SJCRH30 (cell line): ENCODE results near the gene SLC1A2. TPM values are rescaled to one million over a fixed set of nuclear protein-coding genes. Genes with fewer than 3 reads are reported as not detected.

Source experiments
- DNase-seq, 2 experiments: peaks; one replicate each; pipeline ENCODE4 v3.0.0-alpha.2; 2015 to 2020
- H3K27ac ChIP-seq: fragments of 250-450 bp; sonication (Bioruptor Pico); 2 replicates; pipeline ENCODE4 v1.5.1; 2020; ENCODE audit warnings: mild to moderate bottlenecking, moderate library complexity
- H3K27me3 ChIP-seq: fragments of 250-450 bp; sonication (Bioruptor Pico); 2 replicates; pipeline ENCODE4 v1.5.1; 2020; ENCODE audit warnings: mild to moderate bottlenecking, moderate library complexity
- H3K36me3 ChIP-seq: fragments of 250-450 bp; sonication (Bioruptor Pico); 2 replicates; pipeline ENCODE4 v1.5.1; 2020; ENCODE audit warnings: mild to moderate bottlenecking, moderate library complexity
- H3K4me1 ChIP-seq: fragments of 250-450 bp; sonication (Bioruptor Pico); 2 replicates; pipeline ENCODE4 v1.5.1; 2020; ENCODE audit warnings: mild to moderate bottlenecking, moderate library complexity
- H3K4me3 ChIP-seq: fragments of 250-450 bp; sonication (Bioruptor Pico); 2 replicates; pipeline ENCODE4 v1.5.1; 2020; ENCODE audit warnings: mild to moderate bottlenecking, moderate library complexity
- H3K9me3 ChIP-seq: fragments of 250-450 bp; sonication (Bioruptor Pico); replicated peaks from 2 replicates; pipeline ENCODE4 v1.5.1; 2020; ENCODE audit warnings: mild to moderate bottlenecking, moderate library complexity
- total RNA-seq: library from RNA; depleted of rRNA; stranded (reverse); fragments of >200 nt; shearing (Covaris generic); gene quantifications from 2 replicates; pipeline ENCODE4 v1.2.3, GENCODE V29; 2014; rRNA removed

Gene SLC1A2
- total RNA-seq, 1 experiment from 2014 or later: not detected

GRCh38 chr11:35214226-35214770 lies 205.1 kb downstream of the SLC1A2 start:
- H3K27me3 ChIP-seq: no peaks in the 10 kb centered on the region
- H3K4me3 ChIP-seq: no peak overlapping the region
- no peaks in the 10 kb centered on the region for H3K9me3 ChIP-seq
- no peak for DNase-seq
- H3K4me1 ChIP-seq: no peaks in the 10 kb centered on the region
- H3K36me3 ChIP-seq: no peaks in the 10 kb centered on the region
- no peak overlapping the region for H3K27ac ChIP-seq

- H3K27ac ChIP-seq: no peak overlapping the region
- H3K36me3 ChIP-seq: no peaks in the 10 kb centered on the region
- DNase-seq: no peak
Observed at GRCh38 chr11:35211952-35212351, 207.4 kb downstream of the SLC1A2 start.

GRCh38 chr11:35210876-35211546 lies 208.3 kb downstream of the SLC1A2 start:
- DNase-seq: no peak
- H3K4me3 ChIP-seq: no peak overlapping the region
- no peaks in the 10 kb centered on the region for H3K9me3 ChIP-seq
- no peak overlapping the region for H3K27ac ChIP-seq
- no peaks in the 10 kb centered on the region for H3K4me1 ChIP-seq
- no peaks in the 10 kb centered on the region for H3K27me3 ChIP-seq
- H3K36me3 ChIP-seq: no peaks in the 10 kb centered on the region

More at GRCh38 chr11:35211952-35212351, 207.4 kb downstream of the SLC1A2 start:
- Histone ChIP-seq H3K4me1 (no peaks in the 10 kb centered on the region), H3K27me3 (no peaks in the 10 kb centered on the region), H3K9me3 (no peaks in the 10 kb centered on the region), H3K4me3 (no peak overlapping the region)

GRCh38 chr11:35208795-35209194 lies 210.6 kb downstream of the SLC1A2 start:
- Histone ChIP-seq H3K9me3 (no peaks in the 10 kb centered on the region), H3K27ac (no peak overlapping the region), H3K27me3 (no peaks in the 10 kb centered on the region), H3K4me3 (no peak overlapping the region), H3K4me1 (no peaks in the 10 kb centered on the region), H3K36me3 (no peaks in the 10 kb centered on the region)
- DNase-seq: no peak

GRCh38 chr11:35207471-35208403 lies 211.6 kb downstream of the SLC1A2 start:
- Histone ChIP-seq H3K9me3 (no peaks in the 10 kb centered on the region), H3K4me3 (no peak overlapping the region), H3K27ac (no peak overlapping the region), H3K4me1 (no peaks in the 10 kb centered on the region), H3K27me3 (no peaks in the 10 kb centered on the region), H3K36me3 (no peaks in the 10 kb centered on the region)
- DNase-seq: no peak

GRCh38 chr11:35206616-35207015 lies 212.7 kb downstream of the SLC1A2 start:
- no peak for DNase-seq
- Histone ChIP-seq H3K36me3 (no peaks in the 10 kb centered on the region), H3K4me1 (no peaks in the 10 kb centered on the region), H3K4me3 (no peak overlapping the region), H3K27ac (no peak overlapping the region), H3K27me3 (no peaks in the 10 kb centered on the region), H3K9me3 (no peaks in the 10 kb centered on the region)

GRCh38 chr11:35204614-35205013 lies 214.7 kb downstream of the SLC1A2 start:
- no peak for DNase-seq
- H3K4me3 ChIP-seq: no peak overlapping the region
- no peaks in the 10 kb centered on the region for H3K36me3 ChIP-seq
- no peaks in the 10 kb centered on the region for H3K9me3 ChIP-seq
- H3K4me1 ChIP-seq: no peaks in the 10 kb centered on the region
- H3K27me3 ChIP-seq: no peaks in the 10 kb centered on the region
- H3K27ac ChIP-seq: no peak overlapping the region

Other genes with a start within 250 kb of the SLC1A2 start
- gene PAMR1, start 106.1 kb upstream of the SLC1A2 start, total RNA-seq: 1.5 and 2.3 TPM in 2 replicates
- gene FJX1, start 198.9 kb upstream of the SLC1A2 start, total RNA-seq: 14.6 and 14.9 TPM in 2 replicates
- 66.8 and 67.0 TPM in 2 replicates for gene TRIM44, start 243.2 kb upstream of the SLC1A2 start, total RNA-seq